Lower lobe of right lung (tissue), 2 donors: ENCODE results near the gene ARL10. TPM values are rescaled to one million over a fixed set of nuclear protein-coding genes. Genes with fewer than 3 reads are reported as not detected.

Experiments used
- ATAC-seq, 2 donors: fragments of 200-7000 bp; cut with Tn5 transposase; one replicate each; pipeline ENCODE4 v1.9.1; 2020 to 2022; ENCODE audit warnings: mild to moderate bottlenecking in 2 of 2, moderate library complexity in 2 of 2
- DNase-seq: peaks from one replicate; pipeline ENCODE4 v3.0.0-alpha.2; 2020
- H3K27ac ChIP-seq: fragments of 200-600 bp; one replicate; pipeline ENCODE4 v1.8.0; 2022
- H3K27me3 ChIP-seq: fragments of 200-600 bp; one replicate; pipeline ENCODE4 v1.8.0; 2022; ENCODE audit warnings: low read depth
- H3K36me3 ChIP-seq: fragments of 200-600 bp; one replicate; pipeline ENCODE4 v1.8.0; 2022; ENCODE audit warnings: mild to moderate bottlenecking
- H3K4me1 ChIP-seq: fragments of 200-600 bp; one replicate; pipeline ENCODE4 v1.8.0; 2022
- H3K4me3 ChIP-seq: fragments of 200-600 bp; one replicate; pipeline ENCODE4 v1.8.0; 2022; ENCODE audit warnings: mild to moderate bottlenecking
- H3K9me3 ChIP-seq: fragments of 200-600 bp; one replicate; pipeline ENCODE4 v1.8.0; 2022
- CTCF ChIP-seq: fragments of 200-600 bp; IDR thresholded peaks from one replicate; pipeline ENCODE4 v1.8.0; 2022; ENCODE audit warnings: antibody characterized with exemption, mild to moderate bottlenecking
- intact Hi-C: fragments of 100-400 bp; cut with DNase I; formaldehyde crosslinking; loops from one replicate; pipeline ENCODE4 v1.11.0; 2022
- total RNA-seq: library from RNA; stranded (reverse); fragmentation: NEBNext Ultra II Directional; extraction: Animal tissue kit (Norgen Biotek cat#: 25700); gene quantifications from one replicate; pipeline ENCODE4 v1.2.1, GENCODE V29; 2021
- donor health status: DM: no; HTN: yes; CAD: no; lungs with severe emphysema.

Gene ARL10
- total RNA-seq, 1 donor from 2014 or later = 5.4 TPM

GRCh38 chr5:176334031-176334770 is 31.1 kb upstream of the ARL10 start:
- H3K4me1 ChIP-seq = no peaks in the 10 kb centered on the region
- H3K27me3 ChIP-seq = no peaks in the 10 kb centered on the region
- DNase-seq (no peak), ATAC-seq (no peak)
- no peak overlapping the region for H3K27ac ChIP-seq
- TF ChIP-seq CTCF = no peak
- no peaks in the 10 kb centered on the region for H3K9me3 ChIP-seq
- intact Hi-C loops = no loop called here
- peaks cover 29% of the 10 kb centered on the region for H3K36me3 ChIP-seq
- H3K4me3 ChIP-seq = no peak overlapping the region

DNA sequence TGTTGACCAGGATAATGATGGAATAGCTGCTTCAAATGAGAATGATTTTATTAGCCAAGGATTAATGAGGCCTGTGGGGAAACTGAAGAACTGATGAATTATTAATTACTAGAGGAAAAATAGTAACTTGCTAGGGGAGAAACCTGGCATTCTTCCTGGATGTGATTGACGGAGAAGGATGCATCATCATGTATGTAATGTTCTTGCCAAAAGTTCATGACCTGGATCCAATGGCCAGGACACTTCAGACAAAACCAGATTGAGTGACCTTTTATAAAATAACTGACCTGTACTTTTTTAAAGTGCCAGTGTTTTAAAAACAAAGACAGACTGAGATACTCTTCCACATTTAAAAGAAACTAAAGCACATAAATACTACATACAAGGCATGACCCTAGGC is 27.4 kb upstream of the ARL10 start:
- Histone ChIP-seq H3K36me3 (peaks cover 45% of the 10 kb centered on the region), H3K27ac (no peak overlapping the region), H3K4me1 (no peaks in the 10 kb centered on the region), H3K27me3 (no peaks in the 10 kb centered on the region), H3K4me3 (no peak overlapping the region), H3K9me3 (no peaks in the 10 kb centered on the region)
- intact Hi-C loops = no loop called here
- no peak for DNase-seq
- ATAC-seq = no peak
- TF ChIP-seq CTCF = no peak

- Histone ChIP-seq H3K9me3 (no peaks in the 10 kb centered on the region), H3K4me1 (no peaks in the 10 kb centered on the region), H3K4me3 (no peak overlapping the region), H3K36me3 (peaks cover 45% of the 10 kb centered on the region), H3K27ac (no peak overlapping the region), H3K27me3 (no peaks in the 10 kb centered on the region)
- intact Hi-C loops = no loop called here
- DNase-seq (no peak), ATAC-seq (no peak)
- TF ChIP-seq CTCF = no peak
Observed at GRCh38 chr5:176339304-176339703, 26.0 kb upstream of the ARL10 start.

DNA sequence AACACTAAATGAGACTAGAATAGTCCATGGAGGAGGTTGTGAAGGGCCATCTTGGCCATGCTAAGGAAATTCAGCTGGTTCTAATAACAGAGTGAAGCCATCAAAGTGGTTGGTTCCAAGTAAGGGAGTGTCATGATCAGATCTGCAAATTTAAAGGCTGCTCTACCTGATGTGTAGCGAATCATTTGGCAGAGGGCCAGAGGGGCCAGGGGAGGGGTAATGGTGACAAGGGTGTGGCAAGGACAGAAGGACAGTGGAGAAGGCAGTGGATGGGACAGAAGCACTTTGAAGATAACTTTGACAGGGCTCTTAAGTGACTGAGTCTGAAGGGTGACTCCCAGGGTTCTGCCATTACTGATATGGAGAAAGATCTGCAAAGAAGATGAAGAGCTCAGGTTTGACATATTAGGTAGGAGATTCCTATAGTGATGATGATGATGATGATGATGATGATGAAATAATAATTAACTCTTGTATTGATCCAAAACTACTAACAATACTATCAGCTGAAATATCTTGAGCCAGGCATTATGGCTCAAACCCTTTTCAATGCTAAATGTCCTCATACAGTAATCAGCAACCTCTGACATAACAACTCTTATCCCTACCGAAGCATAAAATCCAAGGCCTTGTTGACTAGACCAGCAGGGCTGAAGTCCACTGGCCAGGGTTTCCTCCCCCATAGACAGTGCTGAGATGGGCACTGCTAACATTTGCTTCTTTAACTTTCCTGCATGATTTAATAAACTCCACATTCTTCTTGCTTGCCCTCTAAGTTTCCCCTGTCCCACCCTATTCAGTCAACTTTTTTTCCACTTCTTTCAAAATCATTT is 23.7 kb upstream of the ARL10 start:
- H3K4me1 ChIP-seq = no peaks in the 10 kb centered on the region
- H3K4me3 ChIP-seq = no peak overlapping the region
- DNase-seq (no peak), ATAC-seq (no peak)
- H3K9me3 ChIP-seq = no peaks in the 10 kb centered on the region
- no peak overlapping the region for H3K27ac ChIP-seq
- no peaks in the 10 kb centered on the region for H3K27me3 ChIP-seq
- intact Hi-C loops = no loop called here
- H3K36me3 ChIP-seq = peaks cover 62% of the 10 kb centered on the region
- no peak for TF ChIP-seq CTCF

- no peak overlapping the region for H3K27ac ChIP-seq
- ATAC-seq (no peak), DNase-seq (no peak)
- H3K4me3 ChIP-seq = no peak overlapping the region
- peaks cover 62% of the 10 kb centered on the region for H3K36me3 ChIP-seq
- no peak for TF ChIP-seq CTCF
- no peaks in the 10 kb centered on the region for H3K27me3 ChIP-seq
- intact Hi-C loops = no loop called here
- no peaks in the 10 kb centered on the region for H3K9me3 ChIP-seq
- H3K4me1 ChIP-seq = no peaks in the 10 kb centered on the region
Observed at GRCh38 chr5:176342158-176342483, 23.2 kb upstream of the ARL10 start.
